Brain microvascular endothelial cell (primary cell): ENCODE measurements around the gene FGD6.

Experiments used
- DNase-seq: peaks from one replicate; pipeline ENCODE4 v3.0.0-alpha.2; 2020
- H3K27ac ChIP-seq: fragments of 250-450 bp; sonication (Bioruptor Pico); 2 replicates; pipeline ENCODE4 v1.5.1; 2020; ENCODE audit warnings: mild to moderate bottlenecking, moderate library complexity
- H3K27me3 ChIP-seq: fragments of 250-450 bp; sonication (Bioruptor Pico); replicated peaks from 2 replicates; pipeline ENCODE4 v1.5.1; 2020; ENCODE audit warnings: mild to moderate bottlenecking
- H3K36me3 ChIP-seq: fragments of 250-450 bp; sonication (Bioruptor Pico); replicated peaks from 2 replicates; pipeline ENCODE4 v1.5.1; 2020; ENCODE audit warnings: mild to moderate bottlenecking
- H3K4me3 ChIP-seq: 2 replicates; pipeline ENCODE4 v1.5.1; 2011; ENCODE audit warnings: low read depth, mild to moderate bottlenecking, control low read depth, low read length, moderate library complexity
- in situ Hi-C: cut with HindIII; loops from 2 replicates; pipeline ENCODE4 v1.10.0; 2017; ENCODE audit warnings: low sequenced_read_pairs, low pct_ligation_motif_present
- TF ChIP-seq, protein P1 (sequence below): IDR thresholded peaks from 2 replicates; pipeline ENCODE4 v1.5.1; 2011; ENCODE audit warnings: low read depth, mild to moderate bottlenecking, moderate library complexity, low read length, control low read depth, inconsistent platforms; ENCODE audit errors: missing control alignments

Gene FGD6

DNA sequence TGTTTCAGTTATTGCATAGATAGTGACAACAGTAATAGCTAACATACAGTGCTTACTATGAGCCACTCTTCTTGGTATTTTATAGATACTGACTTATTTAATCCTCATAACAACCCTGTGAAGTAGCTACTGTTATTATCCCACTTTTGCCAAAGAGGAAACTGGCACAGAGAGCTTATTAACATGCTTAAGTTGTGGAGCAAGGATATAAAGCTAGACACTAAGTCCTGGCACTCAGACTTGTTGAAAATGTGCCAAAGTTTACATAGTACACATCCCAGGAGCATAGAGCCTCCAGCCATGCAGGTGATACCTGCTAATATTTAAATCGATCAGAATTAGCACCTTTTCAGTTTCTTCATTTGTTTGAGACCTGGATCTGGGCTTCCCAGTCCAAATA, 42.1 kb upstream of the FGD6 start:
- in situ Hi-C loops = no loop called here
- DNase-seq = no peak
- Histone ChIP-seq H3K27me3 (no peaks in the 10 kb centered on the region), H3K27ac (no peak overlapping the region), H3K36me3 (peaks cover 40% of the 10 kb centered on the region), H3K4me3 (no peak overlapping the region)
- TF ChIP-seq, protein P1, sequence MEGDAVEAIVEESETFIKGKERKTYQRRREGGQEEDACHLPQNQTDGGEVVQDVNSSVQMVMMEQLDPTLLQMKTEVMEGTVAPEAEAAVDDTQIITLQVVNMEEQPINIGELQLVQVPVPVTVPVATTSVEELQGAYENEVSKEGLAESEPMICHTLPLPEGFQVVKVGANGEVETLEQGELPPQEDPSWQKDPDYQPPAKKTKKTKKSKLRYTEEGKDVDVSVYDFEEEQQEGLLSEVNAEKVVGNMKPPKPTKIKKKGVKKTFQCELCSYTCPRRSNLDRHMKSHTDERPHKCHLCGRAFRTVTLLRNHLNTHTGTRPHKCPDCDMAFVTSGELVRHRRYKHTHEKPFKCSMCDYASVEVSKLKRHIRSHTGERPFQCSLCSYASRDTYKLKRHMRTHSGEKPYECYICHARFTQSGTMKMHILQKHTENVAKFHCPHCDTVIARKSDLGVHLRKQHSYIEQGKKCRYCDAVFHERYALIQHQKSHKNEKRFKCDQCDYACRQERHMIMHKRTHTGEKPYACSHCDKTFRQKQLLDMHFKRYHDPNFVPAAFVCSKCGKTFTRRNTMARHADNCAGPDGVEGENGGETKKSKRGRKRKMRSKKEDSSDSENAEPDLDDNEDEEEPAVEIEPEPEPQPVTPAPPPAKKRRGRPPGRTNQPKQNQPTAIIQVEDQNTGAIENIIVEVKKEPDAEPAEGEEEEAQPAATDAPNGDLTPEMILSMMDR = no peak

DNA sequence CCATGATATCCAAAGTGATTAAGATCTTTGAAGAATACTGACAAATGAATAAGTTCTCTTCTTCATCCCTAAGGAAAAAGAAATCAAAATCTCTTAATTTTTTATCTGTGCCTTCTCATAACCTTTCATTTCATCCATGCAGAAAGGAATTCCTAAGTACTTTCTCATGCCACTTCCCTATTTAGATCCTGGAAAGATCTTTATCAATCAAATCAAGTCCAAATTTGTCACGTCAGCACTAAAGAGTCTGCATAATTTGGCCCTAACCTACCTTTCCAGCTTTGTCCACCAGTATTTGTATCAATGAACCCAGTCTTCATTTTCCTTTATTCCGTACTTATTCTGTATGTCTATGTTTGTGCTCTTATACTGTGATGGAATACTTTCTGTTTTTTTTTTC, 41.5 kb upstream of the FGD6 start:
- Histone ChIP-seq H3K4me3 (no peak overlapping the region), H3K36me3 (peaks cover 43% of the 10 kb centered on the region), H3K27me3 (no peaks in the 10 kb centered on the region), H3K27ac (no peak overlapping the region)
- TF ChIP-seq, protein P1 = no peak
- in situ Hi-C loops = no loop called here
- no peak for DNase-seq

DNA sequence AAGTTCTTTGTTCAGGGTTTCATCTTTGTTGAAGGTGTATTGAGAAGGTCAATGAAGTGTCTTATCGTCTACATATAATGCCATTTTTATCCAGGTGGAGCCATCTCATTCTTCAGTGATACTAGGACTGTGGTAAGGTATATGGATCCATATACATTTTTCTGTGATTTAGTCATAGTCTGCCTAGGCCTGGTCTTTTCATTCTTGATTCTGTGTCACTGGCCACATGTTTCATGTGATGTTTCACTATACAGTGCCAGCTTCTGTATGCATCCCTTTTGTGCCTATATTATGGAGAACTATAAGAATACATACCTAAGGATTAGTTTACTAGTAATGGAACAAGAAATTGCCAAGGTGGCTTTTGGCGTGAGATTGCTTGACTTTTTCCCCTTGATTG, 40.9 kb upstream of the FGD6 start:
- no peaks in the 10 kb centered on the region for H3K27me3 ChIP-seq
- H3K36me3 ChIP-seq = peaks cover 42% of the 10 kb centered on the region
- TF ChIP-seq, protein P1 = no peak
- H3K4me3 ChIP-seq = no peak overlapping the region
- in situ Hi-C loops = no loop called here
- peak; percentile 9 for DNase-seq
- no peak overlapping the region for H3K27ac ChIP-seq

DNA sequence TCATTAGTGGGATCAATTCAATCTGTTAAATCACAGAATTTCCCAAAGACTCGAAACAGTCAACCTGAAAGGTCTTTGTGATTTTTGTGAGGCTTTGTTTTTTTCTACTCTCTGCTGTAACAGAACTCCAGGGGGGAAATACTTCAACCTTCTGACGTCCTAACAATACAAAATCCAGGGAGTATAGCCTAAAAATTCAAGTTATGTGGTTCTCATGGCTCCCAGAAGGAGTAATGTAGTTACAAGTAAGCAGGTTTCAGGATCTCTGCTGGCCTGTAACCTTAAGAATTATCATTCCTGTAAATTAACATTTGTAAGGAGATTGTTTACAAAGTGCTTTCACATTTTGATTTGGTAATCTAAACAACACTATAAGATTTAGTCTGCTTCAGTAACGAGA, 40.3 kb upstream of the FGD6 start:
- DNase-seq = no peak
- no peaks in the 10 kb centered on the region for H3K27me3 ChIP-seq
- in situ Hi-C loops = no loop called here
- no peak overlapping the region for H3K27ac ChIP-seq
- no peak overlapping the region for H3K4me3 ChIP-seq
- peaks cover 39% of the 10 kb centered on the region for H3K36me3 ChIP-seq
- TF ChIP-seq, protein P1 = no peak

DNA sequence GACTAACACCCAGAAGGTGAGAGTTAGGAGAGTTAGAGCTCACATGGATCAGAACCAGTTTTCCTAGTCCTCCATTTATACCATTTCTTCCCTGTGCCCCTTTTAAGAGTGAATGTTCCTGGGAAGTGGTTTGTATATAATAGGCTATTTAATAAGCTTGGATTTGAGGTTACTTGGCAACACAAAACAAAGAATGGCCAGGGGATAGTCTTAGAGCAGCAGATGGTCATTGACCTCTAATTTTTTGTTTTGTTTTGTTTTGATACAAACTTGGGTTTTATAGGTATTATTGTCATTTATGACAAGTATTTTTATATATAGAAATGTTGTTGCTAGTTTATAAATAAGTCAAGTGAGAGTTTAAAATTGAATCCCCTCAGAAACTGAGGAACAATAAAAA, 36.1 kb upstream of the FGD6 start:
- TF ChIP-seq, protein P1 = no peak

DNA sequence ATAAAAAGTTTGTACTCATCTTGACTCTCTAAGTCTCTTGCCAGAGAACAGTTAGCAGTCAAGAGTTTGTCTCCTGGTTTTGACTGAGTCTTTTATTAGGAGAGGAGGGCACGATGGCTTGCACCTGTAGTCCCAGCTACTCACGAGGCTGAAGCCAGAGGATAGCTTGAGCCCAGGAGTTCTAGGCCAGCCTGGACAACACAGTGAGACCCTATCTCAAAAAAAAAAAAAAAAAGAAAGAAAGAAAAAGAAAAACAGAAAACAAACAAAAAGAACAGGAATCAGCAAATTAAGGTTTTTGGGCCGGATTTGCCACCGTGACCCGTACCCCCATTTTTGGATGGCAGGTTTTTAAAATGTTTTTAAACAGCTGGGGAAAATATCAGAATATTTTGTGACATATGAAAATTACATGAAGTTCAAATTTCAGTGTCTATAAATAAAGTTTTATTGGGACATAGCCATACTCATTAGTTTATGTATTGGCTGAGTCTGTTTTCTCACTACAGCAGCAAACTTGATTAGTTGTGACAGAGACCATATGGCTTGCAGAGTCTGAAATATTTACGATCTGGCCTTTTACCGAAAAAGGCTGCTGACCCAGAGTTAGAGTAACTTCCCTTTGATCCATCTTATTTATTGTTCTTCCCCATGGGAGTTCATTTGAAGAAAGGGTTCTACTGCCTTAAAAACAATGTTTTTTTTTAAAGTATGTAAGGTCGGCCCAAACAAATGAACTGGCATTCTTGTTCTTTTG, 31.5 kb upstream of the FGD6 start:
- in situ Hi-C loops = no loop called here
- TF ChIP-seq, protein P1 = no peak

More for the DNA sequence above, 36.1 kb upstream of the FGD6 start:
- peaks cover 37% of the 10 kb centered on the region for H3K36me3 ChIP-seq
- in situ Hi-C loops = no loop called here
- no peak overlapping the region for H3K27ac ChIP-seq
- no peaks in the 10 kb centered on the region for H3K27me3 ChIP-seq
- DNase-seq = no peak
- no peak overlapping the region for H3K4me3 ChIP-seq

More for the DNA sequence above, 31.5 kb upstream of the FGD6 start:
- H3K4me3 ChIP-seq = no peak overlapping the region
- DNase-seq = no peak
- H3K36me3 ChIP-seq = peaks cover 10% of the 10 kb centered on the region
- no peak overlapping the region for H3K27ac ChIP-seq
- no peaks in the 10 kb centered on the region for H3K27me3 ChIP-seq
